ENCODE results near the gene WDR38.

WDR38 gene

GRCh38 chr9:124814164-124814535, 39.1 kb upstream of the WDR38 start:
- no peak overlapping the region for H3K27ac ChIP-seq (ENCODE audit: low read depth, low read length)
- H3K36me3 ChIP-seq (ENCODE audit: control insufficient read depth, insufficient read depth, low read length), result no peaks in the 10 kb centered on the region
- no peak overlapping the region for H4K8ac ChIP-seq (ENCODE audit: low read depth, low read length)
- no peak overlapping the region for H2AK5ac ChIP-seq (ENCODE audit: low read length)
- H3K4ac ChIP-seq (ENCODE audit: low read depth, low read length), result no peak overlapping the region
- H3K79me2 ChIP-seq (ENCODE audit: control insufficient read depth, insufficient read depth, low read length), result no peaks in the 10 kb centered on the region
- no peak overlapping the region for H3K18ac ChIP-seq (ENCODE audit: low read length)
- no peak overlapping the region for H3K9ac ChIP-seq (ENCODE audit: low read length)
- no peak overlapping the region for H2BK120ac ChIP-seq (ENCODE audit: low read depth, low read length)
- DNase-seq, result no peak
- no peak overlapping the region for H3K4me3 ChIP-seq (ENCODE audit: low read length)
- H3K56ac ChIP-seq (ENCODE audit: low read length), result peak overlapping the region; percentile 9
- no peak overlapping the region for H3K4me2 ChIP-seq (ENCODE audit: low read length)
- peaks cover 7% of the 10 kb centered on the region for H3K4me1 ChIP-seq (ENCODE audit: control insufficient read depth, low read depth, low read length)
- no peak overlapping the region for H3K23ac ChIP-seq (ENCODE audit: low read length)
- H3K79me1 ChIP-seq (ENCODE audit: low read length), result no peaks in the 10 kb centered on the region
- no peaks in the 10 kb centered on the region for H3K27me3 ChIP-seq (ENCODE audit: insufficient read depth, low read length, poor library complexity)
- H4K5ac ChIP-seq (ENCODE audit: low read length), result no peak overlapping the region
- no peak overlapping the region for H2BK5ac ChIP-seq (ENCODE audit: low read length)
- WGBS (ENCODE audit: extremely low coverage, insufficient coverage, low lambda C conversion rate), result no CpG with 5 or more reads among the region's 5 CpGs
- H2BK15ac ChIP-seq (replicated peaks; ENCODE audit: low read depth), result no peak overlapping the region

- Histone ChIP-seq H3K79me2 (ENCODE audit: control insufficient read depth, insufficient read depth, low read length) (no peaks in the 10 kb centered on the region), H3K23ac (ENCODE audit: low read length) (no peak overlapping the region), H2AK5ac (ENCODE audit: low read length) (no peak overlapping the region), H2BK5ac (ENCODE audit: low read length) (no peak overlapping the region), H3K79me1 (ENCODE audit: low read length) (no peaks in the 10 kb centered on the region), H3K18ac (ENCODE audit: low read length) (no peak overlapping the region), H3K56ac (ENCODE audit: low read length) (no peak overlapping the region), H4K8ac (ENCODE audit: low read depth, low read length) (no peak overlapping the region), H3K4ac (ENCODE audit: low read depth, low read length) (no peak overlapping the region), H2BK15ac (replicated peaks; ENCODE audit: low read depth) (no peak overlapping the region), H3K4me2 (ENCODE audit: low read length) (no peak overlapping the region), H3K9ac (ENCODE audit: low read length) (no peak overlapping the region), H2BK120ac (ENCODE audit: low read depth, low read length) (no peak overlapping the region), H3K27me3 (ENCODE audit: insufficient read depth, low read length, poor library complexity) (no peaks in the 10 kb centered on the region), H3K27ac (ENCODE audit: low read depth, low read length) (no peak overlapping the region), H3K4me1 (ENCODE audit: control insufficient read depth, low read depth, low read length) (peaks cover 5% of the 10 kb centered on the region), H3K36me3 (ENCODE audit: control insufficient read depth, insufficient read depth, low read length) (no peaks in the 10 kb centered on the region), H4K5ac (ENCODE audit: low read length) (no peak overlapping the region), H3K4me3 (ENCODE audit: low read length) (no peak overlapping the region)
- no CpG with 5 or more reads among the region's 5 CpGs for WGBS (ENCODE audit: extremely low coverage, insufficient coverage, low lambda C conversion rate)
- DNase-seq, result no peak
Measured at GRCh38 chr9:124815601-124816000, 37.7 kb upstream of the WDR38 start.

- peak; percentile 67 for DNase-seq
- Histone ChIP-seq H3K79me1 (ENCODE audit: low read length) (no peaks in the 10 kb centered on the region), H2BK5ac (ENCODE audit: low read length) (no peak overlapping the region), H3K4me2 (ENCODE audit: low read length) (no peak overlapping the region), H3K18ac (ENCODE audit: low read length) (no peak overlapping the region), H3K56ac (ENCODE audit: low read length) (peak overlapping the region; percentile 22), H3K23ac (ENCODE audit: low read length) (no peak overlapping the region), H3K9ac (ENCODE audit: low read length) (no peak overlapping the region), H3K79me2 (ENCODE audit: control insufficient read depth, insufficient read depth, low read length) (no peaks in the 10 kb centered on the region), H4K8ac (ENCODE audit: low read depth, low read length) (no peak overlapping the region), H3K4me1 (ENCODE audit: control insufficient read depth, low read depth, low read length) (no peaks in the 10 kb centered on the region), H2BK120ac (ENCODE audit: low read depth, low read length) (no peak overlapping the region), H3K4me3 (ENCODE audit: low read length) (no peak overlapping the region), H3K36me3 (ENCODE audit: control insufficient read depth, insufficient read depth, low read length) (no peaks in the 10 kb centered on the region), H2AK5ac (ENCODE audit: low read length) (no peak overlapping the region), H3K27ac (ENCODE audit: low read depth, low read length) (no peak overlapping the region), H4K5ac (ENCODE audit: low read length) (no peak overlapping the region), H2BK15ac (replicated peaks; ENCODE audit: low read depth) (no peak overlapping the region), H3K4ac (ENCODE audit: low read depth, low read length) (no peak overlapping the region), H3K27me3 (ENCODE audit: insufficient read depth, low read length, poor library complexity) (no peaks in the 10 kb centered on the region)
- no CpG with 5 or more reads among the region's 18 CpGs for WGBS (ENCODE audit: extremely low coverage, insufficient coverage, low lambda C conversion rate)
Measured at GRCh38 chr9:124818431-124819281, 34.6 kb upstream of the WDR38 start.

- no CpG with 5 or more reads among the region's 12 CpGs for WGBS (ENCODE audit: extremely low coverage, insufficient coverage, low lambda C conversion rate)
- Histone ChIP-seq H3K4me3 (ENCODE audit: low read length) (no peak overlapping the region), H2BK15ac (replicated peaks; ENCODE audit: low read depth) (no peak overlapping the region), H3K27ac (ENCODE audit: low read depth, low read length) (no peak overlapping the region), H2BK120ac (ENCODE audit: low read depth, low read length) (no peak overlapping the region), H3K79me1 (ENCODE audit: low read length) (no peaks in the 10 kb centered on the region), H3K18ac (ENCODE audit: low read length) (no peak overlapping the region), H3K4me1 (ENCODE audit: control insufficient read depth, low read depth, low read length) (no peaks in the 10 kb centered on the region), H2AK5ac (ENCODE audit: low read length) (no peak overlapping the region), H3K23ac (ENCODE audit: low read length) (no peak overlapping the region), H2BK5ac (ENCODE audit: low read length) (no peak overlapping the region), H4K5ac (ENCODE audit: low read length) (no peak overlapping the region), H3K56ac (ENCODE audit: low read length) (no peak overlapping the region), H3K36me3 (ENCODE audit: control insufficient read depth, insufficient read depth, low read length) (no peaks in the 10 kb centered on the region), H3K27me3 (ENCODE audit: insufficient read depth, low read length, poor library complexity) (no peaks in the 10 kb centered on the region), H4K8ac (ENCODE audit: low read depth, low read length) (no peak overlapping the region), H3K4me2 (ENCODE audit: low read length) (no peak overlapping the region), H3K9ac (ENCODE audit: low read length) (no peak overlapping the region), H3K4ac (ENCODE audit: low read depth, low read length) (no peak overlapping the region), H3K79me2 (ENCODE audit: control insufficient read depth, insufficient read depth, low read length) (no peaks in the 10 kb centered on the region)
- DNase-seq, result no peak
Measured at GRCh38 chr9:124820698-124821623, 32.3 kb upstream of the WDR38 start.

GRCh38 chr9:124828489-124829333, 24.5 kb upstream of the WDR38 start:
- H3K4me2 ChIP-seq (ENCODE audit: low read length), result no peak overlapping the region
- H3K36me3 ChIP-seq (ENCODE audit: control insufficient read depth, insufficient read depth, low read length), result no peaks in the 10 kb centered on the region
- H3K4me1 ChIP-seq (ENCODE audit: control insufficient read depth, low read depth, low read length), result no peaks in the 10 kb centered on the region
- no peak overlapping the region for H4K5ac ChIP-seq (ENCODE audit: low read length)
- H2BK5ac ChIP-seq (ENCODE audit: low read length), result no peak overlapping the region
- no peak overlapping the region for H2BK120ac ChIP-seq (ENCODE audit: low read depth, low read length)
- no peak overlapping the region for H3K4me3 ChIP-seq (ENCODE audit: low read length)
- no peak overlapping the region for H3K18ac ChIP-seq (ENCODE audit: low read length)
- no peaks in the 10 kb centered on the region for H3K79me2 ChIP-seq (ENCODE audit: control insufficient read depth, insufficient read depth, low read length)
- no peak overlapping the region for H2AK5ac ChIP-seq (ENCODE audit: low read length)
- H3K9ac ChIP-seq (ENCODE audit: low read length), result no peak overlapping the region
- H3K79me1 ChIP-seq (ENCODE audit: low read length), result no peaks in the 10 kb centered on the region
- no peak overlapping the region for H4K8ac ChIP-seq (ENCODE audit: low read depth, low read length)
- DNase-seq, result no peak
- H3K4ac ChIP-seq (ENCODE audit: low read depth, low read length), result no peak overlapping the region
- no peak overlapping the region for H2BK15ac ChIP-seq (replicated peaks; ENCODE audit: low read depth)
- no CpG with 5 or more reads among the region's 2 CpGs for WGBS (ENCODE audit: extremely low coverage, insufficient coverage, low lambda C conversion rate)
- no peak overlapping the region for H3K23ac ChIP-seq (ENCODE audit: low read length)
- no peak overlapping the region for H3K27ac ChIP-seq (ENCODE audit: low read depth, low read length)
- no peak overlapping the region for H3K56ac ChIP-seq (ENCODE audit: low read length)
- H3K27me3 ChIP-seq (ENCODE audit: insufficient read depth, low read length, poor library complexity), result no peaks in the 10 kb centered on the region

Measured in mesendoderm (in vitro differentiated cells).